Neuronal stem cell (in vitro differentiated cells): Measurements from ENCODE around the gene SOWAHA.

Source experiments
- DNase-seq: peaks from one replicate; pipeline ENCODE4 v3.0.0-alpha.2; 2013; ENCODE audit warnings: low spot score
- H2AFZ ChIP-seq: one replicate; pipeline ENCODE4 v1.6.1; 2013; ENCODE audit warnings: mild to moderate bottlenecking, low read length, inconsistent platforms
- H2AK5ac ChIP-seq: 2 replicates; pipeline ENCODE4 v1.6.1; 2013; ENCODE audit warnings: low read depth, mild to moderate bottlenecking, inconsistent platforms, low read length, moderate library complexity, mixed read lengths
- H2BK120ac ChIP-seq: 2 replicates; pipeline ENCODE4 v1.6.1; 2013; ENCODE audit warnings: low read depth, mild to moderate bottlenecking, inconsistent platforms, low read length, moderate library complexity, mixed read lengths
- H2BK12ac ChIP-seq: one replicate; pipeline ENCODE4 v1.6.1; 2013; ENCODE audit warnings: low read length, inconsistent platforms
- H2BK15ac ChIP-seq: 2 replicates; pipeline ENCODE4 v1.6.1; 2013; ENCODE audit warnings: mild to moderate bottlenecking, low read length, inconsistent platforms, mixed read lengths
- H2BK5ac ChIP-seq: one replicate; pipeline ENCODE4 v1.6.1; 2013; ENCODE audit warnings: inconsistent platforms, mild to moderate bottlenecking, low read length, moderate library complexity
- H3K14ac ChIP-seq: one replicate; pipeline ENCODE4 v1.6.1; 2013; ENCODE audit warnings: low read length, inconsistent platforms
- H3K18ac ChIP-seq: 2 replicates; pipeline ENCODE4 v1.6.1; 2013; ENCODE audit warnings: low read length, inconsistent platforms
- H3K23ac ChIP-seq: 2 replicates; pipeline ENCODE4 v1.6.1; 2013; ENCODE audit warnings: low read depth, mild to moderate bottlenecking, mixed read lengths, low read length, inconsistent platforms; ENCODE audit not compliant: poor library complexity
- H3K27ac ChIP-seq: replicated peaks from 3 replicates; pipeline ENCODE4 v1.5.1; 2013; ENCODE audit warnings: low read length, inconsistent platforms
- H3K27me3 ChIP-seq, 3 experiments: 2 replicates each; pipeline ENCODE4 v1.6.1; 2013; ENCODE audit warnings: low read length in 3 of 3, mild to moderate bottlenecking in 2 of 3, inconsistent platforms in 1 of 3, low read depth in 1 of 3, mixed read lengths in 1 of 3, moderate library complexity in 1 of 3; ENCODE audit not compliant: control insufficient read depth in 3 of 3, insufficient read depth in 3 of 3
- H3K36me3 ChIP-seq, 2 donors: replicated peaks in 1 of 2; 2 replicates each; pipeline ENCODE4 v1.6.1; 2013; ENCODE audit warnings: low read length in 2 of 2; ENCODE audit not compliant: control insufficient read depth in 2 of 2, insufficient read depth in 2 of 2
- H3K4ac ChIP-seq: 2 replicates; pipeline ENCODE4 v1.6.1; 2013; ENCODE audit warnings: inconsistent platforms, mild to moderate bottlenecking, low read length, moderate library complexity
- H3K4me1 ChIP-seq, 2 donors: 1 replicate in 1 of 2; 2 replicates in 1 of 2; pipeline ENCODE4 v1.6.1; 2013; ENCODE audit warnings: low read length in 2 of 2, low read depth in 1 of 2; ENCODE audit not compliant: control insufficient read depth in 2 of 2, insufficient read depth in 1 of 2
- H3K4me2 ChIP-seq: one replicate; pipeline ENCODE4 v1.6.1; 2013; ENCODE audit warnings: mild to moderate bottlenecking, low read length, inconsistent platforms; ENCODE audit not compliant: insufficient read depth, poor library complexity, severe bottlenecking
- H3K4me3 ChIP-seq, 2 donors: 2 replicates each; pipeline ENCODE4 v1.5.1; 2013; ENCODE audit warnings: low read length in 2 of 2, mild to moderate bottlenecking in 2 of 2, inconsistent platforms in 1 of 2, moderate library complexity in 1 of 2
- H3K79me1 ChIP-seq: one replicate; pipeline ENCODE4 v1.6.1; 2013; ENCODE audit warnings: low read depth, mild to moderate bottlenecking, inconsistent platforms, low read length, moderate library complexity
- H3K9ac ChIP-seq: one replicate; pipeline ENCODE4 v1.6.1; 2013; ENCODE audit warnings: mild to moderate bottlenecking, low read depth, low read length, inconsistent platforms; ENCODE audit not compliant: poor library complexity
- H3K9me3 ChIP-seq, 2 donors: replicated peaks in 1 of 2; 2 replicates each; pipeline versions ENCODE3 to v1.6.1; 2013; ENCODE audit warnings: low read length in 2 of 2, mild to moderate bottlenecking in 2 of 2, inconsistent platforms in 1 of 2, low read depth in 1 of 2, mixed read lengths in 1 of 2, moderate library complexity in 1 of 2; ENCODE audit not compliant: control insufficient read depth in 2 of 2, insufficient read depth in 1 of 2
- H4K8ac ChIP-seq: one replicate; pipeline ENCODE4 v1.6.1; 2013; ENCODE audit warnings: low read depth, mild to moderate bottlenecking, inconsistent platforms, low read length, moderate library complexity
- H4K91ac ChIP-seq: one replicate; pipeline ENCODE4 v1.6.1; 2013; ENCODE audit warnings: low read length, low read depth, mild to moderate bottlenecking, inconsistent platforms; ENCODE audit not compliant: poor library complexity
- WGBS, 2 donors: extraction: QIAGEN DNeasy Blood & Tissue Kit; methylation state at CpG; one replicate each; pipeline ENCODE4 v1.1.7; 2013; ENCODE audit warnings: missing lambda C conversion rate in 2 of 2, mixed read lengths in 1 of 2; ENCODE audit not compliant: insufficient read length in 2 of 2, insufficient replicate concordance in 1 of 2; ENCODE audit errors: extremely low coverage in 2 of 2; 5-methylcytosine and 5-hydroxymethylcytosine counted together

The SOWAHA gene

GRCh38 chr5:132778856-132779255, 34.2 kb upstream of the SOWAHA start:
- Histone ChIP-seq H2BK15ac (no peak overlapping the region), H3K4me2 (no peak overlapping the region), H3K79me1 (peaks cover 7% of the 10 kb centered on the region), H3K9ac (no peak overlapping the region), H3K14ac (no peak overlapping the region), H4K8ac (no peak overlapping the region), H3K36me3 (no peaks in the 10 kb centered on the region), H3K27me3 (peaks cover 0 to 56% (median 21%) of the 10 kb centered on the region in 3 experiments), H2AFZ (no peak overlapping the region), H3K18ac (no peak overlapping the region), H4K91ac (no peak overlapping the region), H3K23ac (no peak overlapping the region), H3K9me3 (no peaks in the 10 kb centered on the region), H3K27ac (no peak overlapping the region), H3K4ac (no peak overlapping the region), H2AK5ac (no peak overlapping the region), H2BK12ac (no peak overlapping the region), H3K4me3 (no peak overlapping the region), H3K4me1 (peaks cover 3 to 16% of the 10 kb centered on the region in 2 donors), H2BK5ac (no peak overlapping the region), H2BK120ac (no peak overlapping the region)
- no peak for DNase-seq
- no CpG with 5 or more reads among the region's 5 CpGs for WGBS, 2 donors

- Histone ChIP-seq H3K4ac (no peak overlapping the region), H3K79me1 (peaks cover 2% of the 10 kb centered on the region), H2AK5ac (no peak overlapping the region), H3K4me3 (no peak overlapping the region), H2BK120ac (no peak overlapping the region), H3K23ac (no peak overlapping the region), H2BK5ac (no peak overlapping the region), H2BK15ac (no peak overlapping the region), H3K9ac (no peak overlapping the region), H3K36me3 (no peaks in the 10 kb centered on the region), H3K27me3 (peaks cover 0 to 62% (median 21%) of the 10 kb centered on the region in 3 experiments), H2BK12ac (no peak overlapping the region), H3K4me2 (no peak overlapping the region), H3K27ac (no peak overlapping the region), H3K14ac (no peak overlapping the region), H2AFZ (no peak overlapping the region), H4K8ac (no peak overlapping the region), H3K9me3 (no peaks in the 10 kb centered on the region), H4K91ac (no peak overlapping the region), H3K4me1 (peaks cover 3 to 12% of the 10 kb centered on the region in 2 donors), H3K18ac (no peak overlapping the region)
- no peak for DNase-seq
- no CpG with 5 or more reads among the region's 3 CpGs for WGBS, 2 donors
Measured at GRCh38 chr5:132779961-132780360, 33.1 kb upstream of the SOWAHA start.

- no CpG with 5 or more reads among the region's 1 CpG for WGBS, 2 donors
Measured at GRCh38 chr5:132780577-132780976, 32.5 kb upstream of the SOWAHA start.

GRCh38 chr5:132781029-132781428, 32.1 kb upstream of the SOWAHA start:
- no peak overlapping the region for H3K9ac ChIP-seq
- no peak overlapping the region for H3K14ac ChIP-seq
- no peak overlapping the region for H4K8ac ChIP-seq
- H2BK120ac ChIP-seq = no peak overlapping the region
- H3K27ac ChIP-seq = no peak overlapping the region
- H3K23ac ChIP-seq = no peak overlapping the region
- peaks cover 0 to 1% of the 10 kb centered on the region in 2 donors for H3K9me3 ChIP-seq
- H2AK5ac ChIP-seq = no peak overlapping the region
- H2AFZ ChIP-seq = no peak overlapping the region
- H2BK12ac ChIP-seq = no peak overlapping the region
- peaks cover 0 to 4% of the 10 kb centered on the region in 2 donors for H3K4me1 ChIP-seq
- no peak overlapping the region for H2BK15ac ChIP-seq
- no CpG with 5 or more reads among the region's 4 CpGs for WGBS, 2 donors
- H3K4me2 ChIP-seq = no peak overlapping the region
- no peak overlapping the region for H3K4ac ChIP-seq
- H3K79me1 ChIP-seq = peaks cover 1% of the 10 kb centered on the region
- no peaks in the 10 kb centered on the region for H3K36me3 ChIP-seq
- no peak overlapping the region for H2BK5ac ChIP-seq
- no peak overlapping the region for H3K4me3 ChIP-seq
- H4K91ac ChIP-seq = no peak overlapping the region
- H3K18ac ChIP-seq = no peak overlapping the region
- DNase-seq = no peak
- peaks cover 0 to 71% (median 21%) of the 10 kb centered on the region in 3 experiments for H3K27me3 ChIP-seq

More at GRCh38 chr5:132780577-132780976, 32.5 kb upstream of the SOWAHA start:
- Histone ChIP-seq H2AK5ac (no peak overlapping the region), H3K27ac (no peak overlapping the region), H3K4me3 (no peak overlapping the region), H3K23ac (no peak overlapping the region), H3K4ac (no peak overlapping the region), H3K14ac (no peak overlapping the region), H3K27me3 (peaks cover 0 to 67% (median 21%) of the 10 kb centered on the region in 3 experiments), H3K18ac (no peak overlapping the region), H4K91ac (no peak overlapping the region), H2AFZ (no peak overlapping the region), H2BK15ac (no peak overlapping the region), H3K36me3 (no peaks in the 10 kb centered on the region), H3K4me1 (peaks cover 1 to 7% of the 10 kb centered on the region in 2 donors), H3K79me1 (peaks cover 2% of the 10 kb centered on the region), H2BK12ac (no peak overlapping the region), H3K9ac (no peak overlapping the region), H4K8ac (no peak overlapping the region), H2BK5ac (no peak overlapping the region), H3K9me3 (no peaks in the 10 kb centered on the region), H3K4me2 (no peak overlapping the region), H2BK120ac (no peak overlapping the region)
- no peak for DNase-seq
